ENCODE measurements around the gene CEBPZ. TPM values are rescaled to one million over a fixed set of nuclear protein-coding genes. Genes with fewer than 3 reads are reported as not detected.

The CEBPZ gene
- total RNA-seq, 2 experiments from 2014 or later: 92.3 to 102 TPM

DNA sequence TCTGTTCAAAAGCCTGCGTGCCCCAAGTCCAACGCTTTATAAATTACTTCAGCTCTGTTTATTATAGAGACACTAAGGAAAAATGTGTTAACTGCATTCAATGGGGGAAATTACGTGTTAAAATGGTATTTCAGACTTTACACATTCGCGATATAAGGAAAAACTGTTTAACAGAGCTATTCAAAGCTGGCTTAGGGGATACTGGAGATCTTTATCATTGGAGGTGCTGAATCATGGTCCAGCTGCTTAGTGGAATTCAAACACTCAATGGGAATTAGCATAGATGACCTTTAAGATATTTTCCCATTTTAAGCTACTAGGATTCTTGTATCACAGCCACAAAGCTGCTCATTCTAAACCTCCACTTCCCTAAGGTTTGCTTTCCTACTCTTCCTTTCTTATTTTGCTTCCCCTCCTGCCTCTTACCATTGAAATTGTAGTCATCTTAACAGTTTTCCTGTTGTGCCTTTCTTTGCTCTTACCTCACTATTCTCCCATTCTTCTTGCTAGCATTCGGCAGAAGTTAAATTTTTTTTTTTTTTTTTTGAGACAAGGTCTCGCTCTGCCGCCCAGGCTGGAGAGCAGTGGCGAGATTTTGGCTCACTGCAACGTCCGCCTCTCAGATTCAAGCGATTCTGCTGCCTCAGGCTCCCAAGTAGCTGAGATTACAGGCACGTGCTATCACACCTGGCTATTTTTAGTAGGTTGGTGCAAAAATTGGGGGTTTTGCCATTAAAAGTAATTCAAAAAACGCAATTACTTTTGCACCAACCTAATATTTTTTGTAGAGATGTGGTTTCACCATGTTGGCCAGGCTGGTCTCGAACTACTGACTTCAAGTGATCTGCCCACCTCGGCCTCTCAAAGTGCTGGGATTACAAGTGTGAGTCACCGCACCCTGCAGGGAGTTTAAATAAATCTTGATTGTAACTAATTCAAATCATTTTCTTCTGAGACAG is 49.4 kb downstream of the CEBPZ start:
- Mint-ChIP-seq H3K4me1 (ENCODE audit: low read depth) (no peaks in the 10 kb centered on the region), H3K9me3 (no peaks in the 10 kb centered on the region), H3K27ac (no peak overlapping the region), H3K4me3 (no peak overlapping the region), H3K27me3 (peaks cover 24% of the 10 kb centered on the region), H3K36me3 (ENCODE audit: low read depth) (no peaks in the 10 kb centered on the region)
- TF ChIP-seq, protein P1, sequence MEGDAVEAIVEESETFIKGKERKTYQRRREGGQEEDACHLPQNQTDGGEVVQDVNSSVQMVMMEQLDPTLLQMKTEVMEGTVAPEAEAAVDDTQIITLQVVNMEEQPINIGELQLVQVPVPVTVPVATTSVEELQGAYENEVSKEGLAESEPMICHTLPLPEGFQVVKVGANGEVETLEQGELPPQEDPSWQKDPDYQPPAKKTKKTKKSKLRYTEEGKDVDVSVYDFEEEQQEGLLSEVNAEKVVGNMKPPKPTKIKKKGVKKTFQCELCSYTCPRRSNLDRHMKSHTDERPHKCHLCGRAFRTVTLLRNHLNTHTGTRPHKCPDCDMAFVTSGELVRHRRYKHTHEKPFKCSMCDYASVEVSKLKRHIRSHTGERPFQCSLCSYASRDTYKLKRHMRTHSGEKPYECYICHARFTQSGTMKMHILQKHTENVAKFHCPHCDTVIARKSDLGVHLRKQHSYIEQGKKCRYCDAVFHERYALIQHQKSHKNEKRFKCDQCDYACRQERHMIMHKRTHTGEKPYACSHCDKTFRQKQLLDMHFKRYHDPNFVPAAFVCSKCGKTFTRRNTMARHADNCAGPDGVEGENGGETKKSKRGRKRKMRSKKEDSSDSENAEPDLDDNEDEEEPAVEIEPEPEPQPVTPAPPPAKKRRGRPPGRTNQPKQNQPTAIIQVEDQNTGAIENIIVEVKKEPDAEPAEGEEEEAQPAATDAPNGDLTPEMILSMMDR (IDR thresholded peaks at IDR 0.05): no peak
- peaks cover 0 to 6% of the 10 kb centered on the region in 2 experiments for H3K27me3 ChIP-seq (ENCODE audit: control insufficient read depth in 1 of 2, insufficient read depth in 2 of 2, low read length in 2 of 2)
- ChIA-PET CTCF (interaction anchor here (0.7 kb wide), 1 partner anchor 1757 kb away, joined by 3 read pairs; no protein-coding TSS in a partner anchor), POLR2A (no interaction called here)
- H3K4me3 ChIP-seq (ENCODE audit: low read length): no peak overlapping the region
- ATAC-seq (ENCODE audit: poor library complexity) (no peak), DNase-seq (no peak)
- no peaks in the 10 kb centered on the region for H3K36me3 ChIP-seq (ENCODE audit: insufficient read depth, low read length)
- H3K27ac ChIP-seq (ENCODE audit: low read depth in 1 of 2, low read length in 2 of 2): no peak overlapping the region
- H3K9me3 ChIP-seq (ENCODE audit: control insufficient read depth in 1 of 2, insufficient read depth in 1 of 2, low read length in 2 of 2): no peaks in the 10 kb centered on the region
- no peaks in the 10 kb centered on the region for H3K4me1 ChIP-seq (ENCODE audit: insufficient read depth, low read length)
- intact Hi-C loops (cut with DNase I, micrococcal nuclease): no loop called here

DNA sequence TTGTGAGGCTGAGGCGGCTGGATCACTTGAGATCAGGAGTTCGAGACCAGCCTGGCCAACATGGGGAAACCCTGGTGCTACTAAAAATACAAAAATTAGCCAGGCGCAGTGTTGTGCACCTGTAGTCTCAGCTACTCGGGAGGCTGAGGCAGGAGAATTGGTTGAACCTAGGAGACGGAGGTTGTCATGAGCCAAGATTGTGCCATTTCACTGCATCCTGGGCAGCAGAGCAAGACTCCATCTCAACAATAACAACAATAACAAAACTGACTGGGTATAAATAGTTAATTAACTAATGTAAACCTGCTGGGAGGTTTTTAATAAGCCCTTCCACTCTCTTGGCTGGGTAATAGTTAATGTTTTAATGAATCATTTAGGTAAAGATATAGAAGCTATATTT is 50.8 kb downstream of the CEBPZ start:
- no peaks in the 10 kb centered on the region for H3K4me1 Mint-ChIP-seq (ENCODE audit: low read depth)
- POLR2A ChIA-PET: no interaction called here
- H3K36me3 ChIP-seq (ENCODE audit: insufficient read depth, low read length): no peaks in the 10 kb centered on the region
- H3K27me3 Mint-ChIP-seq: peaks cover 15% of the 10 kb centered on the region
- DNase-seq: no peak
- H3K9me3 Mint-ChIP-seq: no peaks in the 10 kb centered on the region
- CTCF ChIA-PET: no interaction called here
- ATAC-seq (ENCODE audit: poor library complexity): no peak
- TF ChIP-seq, protein P1 (IDR thresholded peaks at IDR 0.05): no peak
- H3K27ac ChIP-seq (ENCODE audit: low read depth in 1 of 2, low read length in 2 of 2): no peak overlapping the region
- H3K4me3 ChIP-seq (ENCODE audit: low read length): no peak overlapping the region
- intact Hi-C loops (cut with DNase I, micrococcal nuclease): no loop called here
- no peak overlapping the region for H3K27ac Mint-ChIP-seq
- no peaks in the 10 kb centered on the region for H3K9me3 ChIP-seq (ENCODE audit: control insufficient read depth in 1 of 2, insufficient read depth in 1 of 2, low read length in 2 of 2)
- H3K36me3 Mint-ChIP-seq (ENCODE audit: low read depth): no peaks in the 10 kb centered on the region
- no peak overlapping the region for H3K4me3 Mint-ChIP-seq
- peaks cover 0 to 6% of the 10 kb centered on the region in 2 experiments for H3K27me3 ChIP-seq (ENCODE audit: control insufficient read depth in 1 of 2, insufficient read depth in 2 of 2, low read length in 2 of 2)
- H3K4me1 ChIP-seq (ENCODE audit: insufficient read depth, low read length): no peaks in the 10 kb centered on the region

DNA sequence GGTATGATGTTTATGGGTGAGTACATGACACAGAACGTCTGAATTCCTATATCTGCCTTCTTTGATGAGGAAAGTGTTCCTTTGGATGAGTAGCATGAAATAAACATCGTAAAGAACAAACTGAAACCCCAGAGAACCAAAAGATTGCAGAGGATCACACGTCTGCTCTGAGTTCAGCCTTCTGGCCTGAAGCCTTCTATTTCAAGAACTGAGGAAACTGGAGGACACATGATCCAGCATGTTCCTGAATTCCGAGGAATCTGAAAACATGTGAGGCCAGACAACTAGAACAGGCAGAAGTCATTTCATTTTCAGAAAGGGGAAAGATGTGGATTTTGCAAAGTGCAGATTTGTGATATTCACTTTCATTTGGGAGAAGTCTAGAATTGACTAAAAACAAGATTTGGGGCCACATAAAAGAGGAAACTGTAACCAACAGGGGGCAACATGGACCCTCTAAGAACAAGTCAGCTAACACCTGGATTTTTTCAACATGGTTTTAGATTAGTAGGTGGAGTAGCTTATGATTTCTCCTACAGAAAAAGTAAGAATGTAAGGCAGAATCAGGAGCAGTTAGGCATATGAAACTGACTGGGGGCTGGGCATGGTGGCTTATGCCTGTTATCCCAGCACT is 51.3 kb downstream of the CEBPZ start:
- H3K9me3 Mint-ChIP-seq: no peaks in the 10 kb centered on the region
- intact Hi-C loops (cut with DNase I, micrococcal nuclease): no loop called here
- Histone ChIP-seq H3K27me3 (ENCODE audit: control insufficient read depth in 1 of 2, insufficient read depth in 2 of 2, low read length in 2 of 2) (peaks cover 0 to 6% of the 10 kb centered on the region in 2 experiments), H3K9me3 (ENCODE audit: control insufficient read depth in 1 of 2, insufficient read depth in 1 of 2, low read length in 2 of 2) (no peaks in the 10 kb centered on the region), H3K36me3 (ENCODE audit: insufficient read depth, low read length) (no peaks in the 10 kb centered on the region), H3K27ac (ENCODE audit: low read depth in 1 of 2, low read length in 2 of 2) (no peak overlapping the region), H3K4me3 (ENCODE audit: low read length) (no peak overlapping the region), H3K4me1 (ENCODE audit: insufficient read depth, low read length) (no peaks in the 10 kb centered on the region)
- ChIA-PET CTCF (no interaction called here), POLR2A (no interaction called here)
- no peak for ATAC-seq (ENCODE audit: poor library complexity)
- H3K4me1 Mint-ChIP-seq (ENCODE audit: low read depth): no peaks in the 10 kb centered on the region
- DNase-seq: no peak
- H3K27me3 Mint-ChIP-seq: peaks cover 15% of the 10 kb centered on the region
- no peak overlapping the region for H3K4me3 Mint-ChIP-seq
- no peak overlapping the region for H3K27ac Mint-ChIP-seq
- no peaks in the 10 kb centered on the region for H3K36me3 Mint-ChIP-seq (ENCODE audit: low read depth)
- TF ChIP-seq, protein P1 (IDR thresholded peaks at IDR 0.05): no peak
